ENCODE data around the gene NXT2.

The NXT2 gene

GRCh38 chrX:109498434-109498833 is 38.2 kb upstream of the NXT2 start:
- TF ChIP-seq ESRRG (CRISPR knock-in tag; IDR thresholded peaks at IDR 0.05) (no peak), ARNTL (CRISPR knock-in tag; IDR thresholded peaks at IDR 0.05; ENCODE audit: borderline replicate concordance, low read depth) (no peak), CREB5 (CRISPR knock-in tag; IDR thresholded peaks at IDR 0.05; ENCODE audit: low read depth) (no peak)
- no peak for ATAC-seq

GRCh38 chrX:109501176-109501575 is 35.5 kb upstream of the NXT2 start:
- ATAC-seq = no peak
- TF ChIP-seq TSHZ2 (CRISPR knock-in tag; IDR thresholded peaks at IDR 0.05) (no peak), BACH2 (CRISPR knock-in tag; IDR thresholded peaks at IDR 0.05; ENCODE audit: borderline replicate concordance) (no peak), ZNF8 (CRISPR knock-in tag; IDR thresholded peaks at IDR 0.05) (no peak), CSDC2 (CRISPR knock-in tag; IDR thresholded peaks at IDR 0.05) (no peak), GLIS3 (CRISPR knock-in tag; IDR thresholded peaks at IDR 0.05) (no peak), PPARA (CRISPR knock-in tag; IDR thresholded peaks at IDR 0.05; ENCODE audit: borderline replicate concordance) (no peak), POU6F1 (CRISPR knock-in tag; IDR thresholded peaks at IDR 0.05; ENCODE audit: borderline replicate concordance, low read depth) (no peak), ZFP3 (CRISPR knock-in tag; IDR thresholded peaks at IDR 0.05) (no peak), ZNF70 (CRISPR knock-in tag; IDR thresholded peaks at IDR 0.05) (no peak), RARB (CRISPR knock-in tag; IDR thresholded peaks at IDR 0.05) (no peak), TCF4 (CRISPR knock-in tag; IDR thresholded peaks at IDR 0.05; ENCODE audit: borderline replicate concordance) (no peak), CSRNP3 (CRISPR knock-in tag; IDR thresholded peaks at IDR 0.05) (no peak), ZC3H10 (CRISPR knock-in tag; IDR thresholded peaks at IDR 0.05) (no peak), ARNTL (CRISPR knock-in tag; IDR thresholded peaks at IDR 0.05; ENCODE audit: borderline replicate concordance, low read depth) (no peak), PATZ1 (CRISPR knock-in tag; IDR thresholded peaks at IDR 0.05; ENCODE audit: borderline replicate concordance) (no peak)

- no peak for ATAC-seq
- TF ChIP-seq GLIS3 (CRISPR knock-in tag; IDR thresholded peaks at IDR 0.05) (no peak), ZFP3 (CRISPR knock-in tag; IDR thresholded peaks at IDR 0.05) (no peak), ZFP30 (CRISPR knock-in tag; IDR thresholded peaks at IDR 0.05) (no peak), PPARA (CRISPR knock-in tag; IDR thresholded peaks at IDR 0.05; ENCODE audit: borderline replicate concordance) (no peak), TCF4 (CRISPR knock-in tag; IDR thresholded peaks at IDR 0.05; ENCODE audit: borderline replicate concordance) (no peak), PATZ1 (CRISPR knock-in tag; IDR thresholded peaks at IDR 0.05; ENCODE audit: borderline replicate concordance) (no peak), ZNF565 (CRISPR knock-in tag; conservative IDR thresholded peaks at IDR 0.05; ENCODE audit: low read depth) (no peak), ZNF70 (CRISPR knock-in tag; IDR thresholded peaks at IDR 0.05) (no peak), ESRRG (CRISPR knock-in tag; IDR thresholded peaks at IDR 0.05) (no peak), ARNTL (CRISPR knock-in tag; IDR thresholded peaks at IDR 0.05; ENCODE audit: borderline replicate concordance, low read depth) (no peak), ZNF8 (CRISPR knock-in tag; IDR thresholded peaks at IDR 0.05) (no peak), OSR1 (CRISPR knock-in tag; IDR thresholded peaks at IDR 0.05) (no peak), RARB (CRISPR knock-in tag; IDR thresholded peaks at IDR 0.05) (no peak), ISL1 (CRISPR knock-in tag; IDR thresholded peaks at IDR 0.05) (no peak)
Measured at GRCh38 chrX:109508915-109509314, 27.7 kb upstream of the NXT2 start.

Measured in SK-N-SH treated with all-trans-retinoic acid at 6 μM for 48 hours (cell line).